IPS DF 19.7 (cell line): ENCODE measurements around the gene SPIRE1.
"Not testable (repeated sequence)": the region's sequence is repeated elsewhere in the genome, so short reads cannot be mapped to it uniquely, and the experiment has no call there.

Experiments
- DNase-seq: peaks from one replicate; pipeline ENCODE4 v3.0.0-alpha.2; 2013; ENCODE audit warnings: low read depth, low spot score

Gene SPIRE1

DNA sequence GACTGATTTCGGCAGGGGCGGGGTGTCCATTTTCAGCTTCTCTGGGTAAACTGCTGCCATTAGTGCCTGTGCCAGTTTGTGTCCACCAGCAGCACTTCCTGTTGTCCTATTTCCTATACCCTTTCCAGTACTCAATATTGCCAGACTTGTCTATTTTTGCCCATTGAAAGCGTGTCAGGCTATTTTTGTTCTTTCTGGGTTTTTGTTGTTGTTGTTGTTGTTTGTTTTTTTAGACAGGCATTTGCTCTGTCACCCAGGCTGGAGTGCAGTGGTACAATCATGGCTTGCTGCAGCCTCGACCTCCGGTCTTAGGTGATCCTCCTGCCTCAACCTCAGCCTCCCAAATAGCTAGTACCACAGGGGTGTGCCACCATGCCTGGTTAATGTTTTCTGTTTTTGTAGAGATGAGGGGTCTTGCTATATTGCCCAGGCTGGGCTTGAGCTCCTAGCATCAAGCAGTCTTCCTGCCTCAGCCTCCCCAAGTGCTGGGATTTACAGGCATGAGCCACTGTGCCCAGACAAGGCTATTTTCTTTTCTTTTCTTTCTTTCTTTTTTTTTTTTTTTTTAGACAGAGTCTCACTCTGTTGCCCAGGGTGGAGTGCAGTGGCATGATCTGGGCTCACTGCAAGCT lies 241.7 kb downstream of the SPIRE1 start:
- DNase-seq = no peak

DNA sequence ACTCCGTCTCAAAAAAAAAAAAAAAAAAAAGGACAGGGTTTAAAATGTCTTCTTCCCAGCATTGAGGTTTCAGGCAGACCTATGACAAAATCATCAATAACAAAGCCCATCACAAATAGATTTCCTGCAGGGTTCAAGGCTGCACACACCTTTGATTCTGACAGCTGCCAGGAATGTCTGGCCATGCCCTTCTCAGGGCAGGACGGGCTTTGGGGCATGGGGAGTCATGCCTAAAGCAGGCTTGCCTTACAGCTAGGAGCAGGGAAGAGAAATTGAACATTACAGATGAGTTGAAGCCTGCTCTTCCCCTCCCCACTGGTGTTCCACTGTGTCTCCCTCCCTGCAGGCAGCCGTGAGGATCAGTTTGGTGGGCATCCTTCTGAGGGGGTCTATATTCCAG lies 246.5 kb downstream of the SPIRE1 start:
- no peak for DNase-seq

DNA sequence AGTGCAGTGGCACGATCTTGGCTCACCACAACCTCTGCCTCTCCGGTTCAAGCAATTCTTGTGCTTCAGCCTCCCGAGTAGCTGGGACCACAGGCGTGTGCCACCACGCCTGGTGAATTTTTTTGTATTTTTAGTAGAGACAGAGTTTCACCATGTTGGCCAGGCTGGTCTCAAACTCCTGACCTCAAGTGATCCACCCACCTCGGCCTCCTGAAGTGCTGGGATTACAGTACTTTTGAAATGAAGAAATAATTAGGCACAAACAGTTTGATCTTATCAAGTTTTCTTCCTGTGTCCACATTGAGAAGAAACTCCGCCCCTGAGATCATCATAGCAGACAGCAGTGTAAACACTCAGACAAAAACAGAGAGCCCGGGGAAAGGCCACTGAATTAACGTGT lies 247.2 kb downstream of the SPIRE1 start:
- not testable (repeated sequence) for DNase-seq

DNA sequence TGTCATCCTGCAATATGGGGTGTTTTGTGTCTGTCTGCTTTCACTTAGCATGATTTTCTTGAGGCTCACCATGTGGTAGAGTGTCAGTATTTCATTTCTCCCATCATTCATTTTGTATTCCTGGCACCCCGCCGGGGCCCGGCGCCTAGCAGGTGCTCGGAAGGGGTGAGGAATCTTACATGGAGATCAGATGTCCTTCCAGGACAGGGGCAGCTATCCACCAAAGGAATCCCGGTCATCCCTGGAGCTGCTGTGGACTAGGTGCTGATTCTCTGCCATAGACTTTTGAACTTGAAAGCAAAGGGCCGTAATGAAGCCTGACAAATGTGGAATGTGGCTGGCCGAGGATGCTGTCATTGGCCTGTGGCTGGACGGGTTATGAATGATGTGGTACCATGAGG lies 247.8 kb downstream of the SPIRE1 start:
- no peak for DNase-seq

DNA sequence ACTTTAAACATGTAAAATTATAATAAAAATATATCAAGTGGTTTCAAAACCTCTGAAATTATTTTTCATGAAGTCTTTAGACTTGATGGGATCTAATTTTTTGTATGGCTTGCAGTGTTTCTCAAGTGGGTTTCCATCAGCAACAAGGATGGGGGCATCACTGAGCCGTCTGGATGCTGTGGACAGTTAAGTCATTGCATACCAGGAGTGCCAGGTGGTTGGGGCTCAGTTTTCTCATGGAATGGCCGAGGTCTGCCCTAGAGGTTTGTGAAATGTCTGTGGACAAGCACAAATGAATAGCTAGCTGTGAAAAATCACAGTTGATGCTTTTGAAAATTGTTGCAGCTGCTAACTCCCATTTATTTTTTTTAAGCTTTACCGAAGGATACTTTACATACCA lies 248.4 kb downstream of the SPIRE1 start:
- DNase-seq = no peak

DNA sequence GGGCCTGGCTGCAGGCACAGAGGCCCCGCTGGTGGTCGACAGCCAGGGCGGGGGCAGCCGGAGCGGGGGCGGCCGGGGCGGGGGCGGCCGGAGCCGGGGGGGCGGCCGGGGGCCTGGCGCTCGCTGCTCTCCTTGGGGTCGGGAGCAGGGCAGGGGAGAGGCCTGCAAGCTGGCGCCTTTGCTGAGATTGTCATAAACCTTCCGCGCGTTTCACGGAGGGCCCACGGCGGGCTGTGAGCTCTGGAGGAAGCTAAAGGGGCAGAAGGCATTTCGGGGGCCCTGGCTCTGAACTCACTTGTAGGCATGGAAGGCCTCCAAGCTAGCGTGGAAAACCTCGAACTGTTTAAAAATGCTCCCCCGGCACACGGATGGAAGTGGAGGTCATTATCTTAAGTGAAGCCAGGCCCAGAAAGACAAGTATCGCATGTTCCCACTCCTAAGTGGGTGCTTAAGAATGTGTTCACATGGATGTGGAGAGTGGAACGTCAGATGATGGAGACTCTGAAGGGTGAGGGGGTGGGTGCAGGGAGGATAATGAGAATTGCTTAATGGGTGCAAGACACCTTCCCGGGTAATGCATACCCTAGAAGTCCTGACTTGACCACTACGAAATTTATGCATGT lies 249.5 kb downstream of the SPIRE1 start:
- no peak for DNase-seq

DNA sequence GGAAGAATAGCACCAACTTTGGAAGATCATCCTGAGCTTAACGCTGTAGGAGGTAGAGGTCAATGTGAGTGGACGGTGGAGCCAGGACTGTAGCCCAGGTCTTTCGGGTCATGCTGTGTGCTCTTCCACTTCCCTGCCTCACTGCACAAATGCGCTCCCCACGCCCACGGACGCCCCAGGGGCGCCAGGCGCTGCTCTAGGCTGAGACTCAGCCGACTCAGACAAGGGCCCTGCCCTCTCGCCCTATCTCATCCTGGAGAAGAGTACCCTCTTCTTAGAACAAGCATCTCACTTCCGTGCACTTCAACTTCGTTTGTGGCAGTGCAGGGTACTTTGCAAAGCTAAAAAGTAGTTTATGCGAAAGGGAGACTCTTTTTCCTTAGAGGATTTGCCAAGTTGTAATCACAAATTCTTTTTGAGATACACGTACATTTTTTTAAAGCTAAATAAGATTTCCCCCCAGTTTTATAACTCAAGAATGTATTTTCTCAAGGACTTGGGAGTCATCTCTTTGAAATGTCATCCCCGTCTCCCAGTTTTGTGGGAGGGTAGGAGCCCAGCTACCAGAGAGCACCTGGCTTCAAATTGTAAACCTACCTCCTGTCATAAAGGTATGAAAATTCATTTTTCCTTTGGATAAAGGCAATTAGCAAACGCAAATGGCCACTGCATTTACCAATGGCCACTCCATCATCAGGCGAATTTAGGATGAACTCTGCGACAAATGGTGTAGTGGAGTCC lies 251.4 kb downstream of the SPIRE1 start:
- DNase-seq = no peak

DNA sequence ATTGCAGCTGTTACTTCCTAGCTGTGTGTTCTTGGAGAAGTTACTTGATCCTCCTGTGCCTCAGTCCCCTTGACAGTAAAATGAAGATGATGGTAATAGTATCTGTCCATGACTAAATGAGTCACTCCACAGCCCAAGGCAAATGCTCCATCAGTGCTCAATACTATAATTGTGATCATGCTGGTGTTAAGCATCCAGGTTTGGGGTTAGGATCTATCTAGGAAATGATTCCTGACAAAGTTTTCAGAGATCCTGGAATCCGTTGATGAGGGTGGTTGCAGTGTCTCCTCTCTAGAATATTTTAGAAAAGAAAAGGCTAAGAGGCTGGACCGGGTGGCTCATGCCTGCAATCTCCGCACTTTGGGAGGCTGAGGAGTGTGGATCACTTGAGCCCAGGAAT lies 252.8 kb downstream of the SPIRE1 start:
- no peak for DNase-seq

DNA sequence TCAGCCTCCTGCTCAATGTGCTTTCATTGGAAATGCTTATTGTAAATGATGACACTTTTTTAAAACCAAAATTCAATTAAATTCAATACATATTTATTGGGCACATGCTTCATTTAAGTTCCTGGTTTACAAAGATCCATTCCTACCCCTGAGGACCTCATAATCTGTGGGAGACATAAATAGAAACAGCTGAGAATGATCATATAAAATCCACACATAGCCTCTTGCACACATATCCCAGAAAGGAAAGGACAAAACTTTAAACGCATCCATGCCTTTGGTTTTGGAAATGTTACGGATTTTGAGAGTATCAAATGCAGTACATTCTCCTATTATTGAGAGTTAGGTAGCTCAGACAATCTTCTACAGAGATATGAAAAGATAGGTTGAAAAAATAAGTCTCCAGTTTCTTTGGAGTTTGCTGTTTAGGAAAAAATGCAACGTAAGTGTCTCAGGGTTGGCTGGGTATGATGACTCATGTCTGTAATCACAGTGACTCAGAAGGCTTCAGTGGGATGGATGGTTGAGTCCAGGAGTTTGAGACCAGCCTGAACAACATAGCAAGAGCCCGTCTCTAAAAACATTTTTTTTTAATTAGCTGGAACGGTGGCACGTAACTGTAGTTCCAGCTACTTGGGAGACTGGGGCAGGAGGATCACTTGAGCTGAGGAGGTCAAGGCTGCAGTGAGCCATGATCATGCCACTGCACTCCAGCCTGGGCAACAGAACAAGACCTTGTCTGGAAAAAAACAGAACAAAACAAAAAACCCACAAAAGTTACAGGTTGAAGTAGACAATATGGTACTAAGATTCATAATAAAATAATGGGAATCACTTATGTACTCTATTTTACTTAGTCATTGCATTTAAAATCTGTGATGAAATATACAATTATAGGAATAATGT lies 254.1 kb downstream of the SPIRE1 start:
- DNase-seq = no peak

DNA sequence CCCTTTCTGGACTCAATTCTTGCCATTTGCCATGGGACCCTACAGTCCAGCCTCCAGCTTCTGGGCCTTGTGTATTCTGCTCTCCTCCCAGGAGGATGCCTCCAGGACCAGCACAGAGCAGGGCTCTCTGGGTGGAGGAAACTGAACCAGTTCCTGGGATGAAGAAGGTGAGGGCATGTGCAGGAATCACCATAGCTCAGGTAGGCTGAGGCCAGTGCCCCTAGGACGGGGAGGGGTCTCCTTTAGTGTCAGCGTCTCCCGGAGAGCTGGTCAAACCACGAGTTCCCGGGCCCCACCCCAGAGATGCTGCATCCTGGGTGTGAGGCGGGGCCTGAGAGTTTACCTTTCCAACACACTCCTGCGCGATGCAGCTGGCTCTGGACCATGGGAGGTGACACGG lies 256.0 kb downstream of the SPIRE1 start:
- no peak for DNase-seq

DNA sequence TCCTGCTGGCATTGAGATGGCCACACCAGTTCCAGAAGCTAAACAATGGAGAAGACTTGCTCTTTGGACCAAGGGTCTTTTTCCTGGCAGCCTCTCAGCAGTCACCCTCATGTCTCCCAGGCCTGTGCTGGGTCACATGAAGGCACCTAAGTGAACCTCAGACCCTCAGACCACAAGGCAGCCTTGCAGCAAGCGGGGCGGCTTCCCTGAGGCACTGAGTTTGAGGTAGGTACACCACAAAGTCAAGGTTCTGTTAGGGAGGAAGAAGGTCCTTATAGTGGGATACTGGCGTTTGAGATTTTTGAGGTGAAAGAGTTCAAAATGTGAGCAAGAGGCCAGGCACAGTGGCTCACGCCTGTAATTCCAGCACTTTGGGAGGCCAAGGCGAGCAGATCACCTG lies 258.7 kb downstream of the SPIRE1 start:
- DNase-seq = no peak

DNA sequence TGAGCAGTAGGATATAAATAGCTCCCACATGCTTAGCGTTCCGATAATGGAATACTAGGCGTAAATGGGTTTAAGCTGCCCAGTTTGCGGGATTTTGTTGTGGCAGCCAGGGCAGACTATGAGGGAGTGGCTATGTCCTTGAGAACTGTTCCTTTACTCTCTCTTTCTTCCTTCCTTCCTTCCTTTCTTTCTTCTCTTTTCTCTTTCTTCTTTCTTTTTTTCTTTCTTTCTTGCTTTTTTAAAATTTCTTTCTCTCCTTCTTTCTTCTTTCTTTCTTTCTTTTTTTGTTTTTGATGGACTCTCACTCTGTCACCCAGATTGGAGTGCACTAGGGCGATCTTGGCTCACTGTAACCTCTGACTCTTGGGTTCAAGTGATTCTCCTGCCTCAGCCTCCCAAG lies 259.3 kb downstream of the SPIRE1 start:
- no peak for DNase-seq

DNA sequence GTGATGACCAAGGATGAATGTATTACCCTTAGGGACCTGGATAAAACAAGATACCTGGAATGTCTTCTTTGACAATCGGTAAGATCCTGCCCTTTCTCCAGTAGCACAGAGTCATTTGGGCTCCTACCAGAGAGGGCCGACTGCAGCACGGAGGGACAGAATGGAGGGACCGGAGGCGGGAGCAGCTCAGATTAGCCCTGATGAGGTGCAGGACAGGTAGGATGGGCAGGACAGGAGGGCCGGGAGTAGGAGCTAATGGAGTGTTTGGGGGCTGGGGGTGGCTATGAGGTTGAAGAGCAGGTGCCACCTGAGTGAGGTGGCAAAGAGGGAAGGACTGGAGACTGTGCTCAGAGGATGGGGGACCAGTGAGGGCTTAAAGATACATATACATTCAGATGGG lies 260.1 kb downstream of the SPIRE1 start:
- DNase-seq = no peak

DNA sequence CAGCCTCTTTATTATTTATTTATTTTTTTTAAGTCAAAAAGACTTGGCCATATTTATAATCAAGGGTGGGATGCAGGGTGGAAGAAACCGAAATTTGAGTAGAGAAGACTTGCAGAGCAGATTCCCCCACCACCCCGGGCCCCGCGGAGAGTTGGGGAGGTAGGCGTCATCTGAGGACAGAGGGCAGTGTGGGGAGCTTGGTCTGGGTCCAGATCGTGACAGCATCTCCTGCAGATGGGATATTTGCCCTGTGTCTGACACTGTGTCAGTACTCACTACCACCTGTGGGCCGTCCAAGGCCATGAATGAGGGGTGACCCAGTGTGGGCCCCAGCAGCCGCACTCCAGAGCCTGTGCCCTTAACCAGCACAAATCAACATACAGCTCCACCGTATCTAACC lies 260.7 kb downstream of the SPIRE1 start:
- DNase-seq = no peak
